ENCODE results near the gene TFB2M.
"Not testable (repeated sequence)": the region's sequence is repeated elsewhere in the genome, so short reads cannot be mapped to it uniquely, and the experiment has no call there.

Gene TFB2M

DNA sequence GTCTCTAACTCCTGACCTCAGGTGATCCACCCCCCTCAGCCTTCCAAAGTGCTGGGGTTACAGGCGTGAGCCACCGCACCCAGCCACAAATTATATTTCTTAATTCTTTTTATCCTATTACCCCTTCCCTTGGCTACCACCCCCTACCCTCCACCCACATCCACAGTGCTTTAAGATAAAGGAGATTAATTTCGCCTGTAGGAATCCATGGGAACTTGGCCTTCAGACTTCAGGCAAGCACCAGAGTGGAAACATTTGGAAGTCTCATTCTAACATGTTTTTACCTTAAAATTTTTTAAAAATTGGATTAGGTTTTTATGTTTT is 10.6 kb upstream of the TFB2M start:
- DNase-seq (ENCODE audit: low read depth): no peak
- TF ChIP-seq, protein P1, sequence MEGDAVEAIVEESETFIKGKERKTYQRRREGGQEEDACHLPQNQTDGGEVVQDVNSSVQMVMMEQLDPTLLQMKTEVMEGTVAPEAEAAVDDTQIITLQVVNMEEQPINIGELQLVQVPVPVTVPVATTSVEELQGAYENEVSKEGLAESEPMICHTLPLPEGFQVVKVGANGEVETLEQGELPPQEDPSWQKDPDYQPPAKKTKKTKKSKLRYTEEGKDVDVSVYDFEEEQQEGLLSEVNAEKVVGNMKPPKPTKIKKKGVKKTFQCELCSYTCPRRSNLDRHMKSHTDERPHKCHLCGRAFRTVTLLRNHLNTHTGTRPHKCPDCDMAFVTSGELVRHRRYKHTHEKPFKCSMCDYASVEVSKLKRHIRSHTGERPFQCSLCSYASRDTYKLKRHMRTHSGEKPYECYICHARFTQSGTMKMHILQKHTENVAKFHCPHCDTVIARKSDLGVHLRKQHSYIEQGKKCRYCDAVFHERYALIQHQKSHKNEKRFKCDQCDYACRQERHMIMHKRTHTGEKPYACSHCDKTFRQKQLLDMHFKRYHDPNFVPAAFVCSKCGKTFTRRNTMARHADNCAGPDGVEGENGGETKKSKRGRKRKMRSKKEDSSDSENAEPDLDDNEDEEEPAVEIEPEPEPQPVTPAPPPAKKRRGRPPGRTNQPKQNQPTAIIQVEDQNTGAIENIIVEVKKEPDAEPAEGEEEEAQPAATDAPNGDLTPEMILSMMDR (IDR thresholded peaks at IDR 0.05; ENCODE audit: low read length, missing control alignments): no peak
- H3K4me3 ChIP-seq (replicated peaks; ENCODE audit: low read depth, low read length): no peak overlapping the region

GRCh38 chr1:246573491-246573890 is 7.4 kb upstream of the TFB2M start:
- DNase-seq (ENCODE audit: low read depth): no peak
- TF ChIP-seq, protein P1 (IDR thresholded peaks at IDR 0.05; ENCODE audit: low read length, missing control alignments): no peak
- no peak overlapping the region for H3K4me3 ChIP-seq (replicated peaks; ENCODE audit: low read depth, low read length)

DNA sequence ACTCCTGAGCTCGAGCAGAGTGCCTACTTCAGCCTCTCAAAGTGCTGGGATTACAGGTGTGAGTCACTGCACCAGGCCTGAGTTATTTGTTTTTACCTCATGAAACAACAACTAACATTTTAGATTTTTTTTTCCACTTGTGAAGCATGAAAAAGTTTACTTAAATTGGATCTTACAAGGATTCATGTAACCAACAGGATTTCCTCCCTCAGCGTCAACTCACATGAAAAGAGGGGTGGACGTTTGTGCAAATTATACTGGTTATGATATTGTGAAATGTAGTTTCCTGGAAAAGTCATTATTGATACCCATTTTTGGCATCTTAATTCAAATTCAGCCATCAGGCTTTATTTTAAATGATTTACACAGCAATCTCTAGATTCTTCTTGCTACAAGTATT is 6.7 kb upstream of the TFB2M start:
- TF ChIP-seq, protein P1 (IDR thresholded peaks at IDR 0.05; ENCODE audit: low read length, missing control alignments): no peak
- no peak overlapping the region for H3K4me3 ChIP-seq (replicated peaks; ENCODE audit: low read depth, low read length)
- DNase-seq (ENCODE audit: low read depth): no peak

- no peak overlapping the region for H3K4me3 ChIP-seq (replicated peaks; ENCODE audit: low read depth, low read length)
- TF ChIP-seq, protein P1 (IDR thresholded peaks at IDR 0.05; ENCODE audit: low read length, missing control alignments): no peak
- no peak for DNase-seq (ENCODE audit: low read depth)
Measured at GRCh38 chr1:246571953-246572352, 5.9 kb upstream of the TFB2M start.

DNA sequence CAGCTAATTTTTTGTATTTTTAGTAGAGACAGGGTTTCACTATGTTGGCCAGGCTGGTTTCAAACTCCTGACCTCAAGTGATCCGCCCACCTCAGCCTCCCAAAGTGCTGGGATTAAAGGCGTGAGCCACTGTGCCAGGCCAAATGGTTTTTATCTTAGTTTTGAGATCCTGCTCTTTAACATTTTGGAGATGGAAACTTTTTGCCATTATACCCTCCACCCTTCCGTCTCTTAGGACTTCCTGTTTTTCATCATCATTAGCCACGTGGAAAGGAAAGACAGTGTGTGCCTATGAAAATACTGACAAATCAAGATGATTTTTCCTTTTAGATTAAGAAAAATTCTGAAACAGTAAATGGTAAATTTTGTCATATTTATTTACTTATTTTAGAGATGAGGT is 5.2 kb upstream of the TFB2M start:
- not testable (repeated sequence) for DNase-seq (ENCODE audit: low read depth); H3K4me3 ChIP-seq (replicated peaks; ENCODE audit: low read depth, low read length)

DNA sequence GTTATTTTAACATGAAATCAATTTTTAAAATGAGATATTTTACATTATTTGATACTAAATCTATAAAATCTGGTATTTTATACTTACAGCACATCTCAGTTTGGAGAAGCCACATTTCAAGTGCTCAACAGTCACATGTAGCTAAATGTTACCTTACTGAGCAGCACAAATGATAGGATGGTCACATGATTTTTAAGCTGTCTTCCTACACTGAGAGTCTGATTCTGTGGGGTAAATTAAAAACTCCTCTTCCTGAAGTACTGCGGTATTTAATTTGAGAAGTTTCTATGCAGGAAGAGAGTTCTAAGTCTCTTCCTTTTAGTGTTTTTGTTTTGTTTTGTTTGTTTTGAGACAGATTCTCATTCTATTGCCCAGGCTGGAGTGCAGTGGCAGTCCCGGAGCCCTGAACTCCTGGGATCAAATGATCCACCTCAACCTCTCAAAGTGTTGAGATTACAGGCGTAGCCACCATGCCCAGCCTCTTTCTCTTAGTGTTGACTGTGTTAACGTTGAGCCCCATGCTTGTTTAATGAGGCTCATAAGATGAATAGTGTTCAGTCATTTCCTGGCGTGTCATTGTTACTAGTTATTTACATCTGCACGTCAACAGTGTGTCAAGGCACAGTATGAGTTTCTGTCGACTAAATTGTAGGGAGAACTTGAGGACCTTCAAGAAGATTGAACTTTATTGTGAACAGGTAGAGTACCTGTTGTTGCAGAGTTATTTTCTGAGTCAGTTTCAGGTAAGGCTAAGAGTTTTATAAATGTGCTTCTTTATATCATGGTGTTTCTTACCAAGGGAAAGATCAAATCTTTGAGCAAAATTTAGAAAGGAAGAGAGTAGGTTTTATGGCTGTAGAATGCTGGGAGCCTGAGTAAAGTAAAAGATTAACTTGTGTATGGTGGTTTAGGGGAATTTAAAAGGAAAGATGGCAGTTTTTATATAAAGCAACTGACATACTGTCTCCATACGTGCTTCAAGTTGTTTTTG is 3.5 kb upstream of the TFB2M start:
- no peak overlapping the region for H3K4me3 ChIP-seq (replicated peaks; ENCODE audit: low read depth, low read length)
- TF ChIP-seq, protein P1 (IDR thresholded peaks at IDR 0.05; ENCODE audit: low read length, missing control alignments): no peak
- peak; percentile 39 for DNase-seq (ENCODE audit: low read depth)

GRCh38 chr1:246567646-246568235 is 1.7 kb upstream of the TFB2M start:
- TF ChIP-seq, protein P1 (IDR thresholded peaks at IDR 0.05; ENCODE audit: low read length, missing control alignments): no peak
- no peak for DNase-seq (ENCODE audit: low read depth)
- H3K4me3 ChIP-seq (replicated peaks; ENCODE audit: low read depth, low read length): peak overlapping the region; percentile 99
